Measurements from ENCODE around the gene HERC3. TPM values are rescaled to one million over a fixed set of nuclear protein-coding genes. Genes with fewer than 3 reads are reported as not detected.
A peak's percentile ranks its signal among the peaks of the same experiment; 100 is the strongest.

Gene HERC3
- total and polyA plus RNA-seq, 2 donors from 2014 or later = 6.3 to 58.4 TPM

GRCh38 chr4:88661739-88662138 is 69.5 kb downstream of the HERC3 start:
- intact Hi-C loops (cut with DNase I) = loop anchor here (10.0 kb wide), 1 partner anchor 127 kb away; no protein-coding TSS in a partner anchor
- no peaks in the 10 kb centered on the region for H3K27me3 ChIP-seq (ENCODE audit: control insufficient read depth, insufficient read depth, low read length)
- H3K4me1 ChIP-seq (ENCODE audit: control insufficient read depth in 2 of 3, insufficient read depth in 2 of 3, low read depth in 1 of 3, low read length in 3 of 3) = peaks cover 0 to 28% (median 7%) of the 10 kb centered on the region in 3 donors
- H3K4me3 ChIP-seq (ENCODE audit: low read length in 3 of 3) = no peak overlapping the region
- no peak overlapping the region for H3K27ac ChIP-seq (ENCODE audit: low read depth in 2 of 2, low read length in 2 of 2)
- DNase-seq (no peak), FAIRE-seq (no peak)
- peaks cover 0 to 6% (median 3%) of the 10 kb centered on the region in 3 donors for H3K36me3 ChIP-seq (ENCODE audit: control insufficient read depth in 2 of 3, insufficient read depth in 3 of 3, low read length in 3 of 3)
- no peaks in the 10 kb centered on the region for H3K9me3 ChIP-seq (ENCODE audit: control insufficient read depth in 2 of 3, insufficient read depth in 1 of 3, low read length in 3 of 3)
- no peak for TF ChIP-seq CTCF (IDR thresholded peaks at IDR 0.05; ENCODE audit: borderline replicate concordance, extremely low read depth, insufficient read depth)
- H3K9ac ChIP-seq (ENCODE audit: low read length in 3 of 3) = no peak overlapping the region

- Histone ChIP-seq H3K4me1 (ENCODE audit: control insufficient read depth in 2 of 3, insufficient read depth in 2 of 3, low read depth in 1 of 3, low read length in 3 of 3) (no peaks in the 10 kb centered on the region), H3K9ac (ENCODE audit: low read length in 3 of 3) (no peak overlapping the region), H3K27ac (ENCODE audit: low read depth in 2 of 2, low read length in 2 of 2) (no peak overlapping the region), H3K27me3 (ENCODE audit: control insufficient read depth, insufficient read depth, low read length) (no peaks in the 10 kb centered on the region), H3K4me3 (ENCODE audit: low read length in 3 of 3) (no peak overlapping the region), H3K36me3 (ENCODE audit: control insufficient read depth in 2 of 3, insufficient read depth in 3 of 3, low read length in 3 of 3) (peaks cover 0 to 16% (median 4%) of the 10 kb centered on the region in 3 donors), H3K9me3 (ENCODE audit: control insufficient read depth in 2 of 3, insufficient read depth in 1 of 3, low read length in 3 of 3) (no peaks in the 10 kb centered on the region)
- FAIRE-seq = no peak
- DNase-seq = peak in 4 of 5 donors; percentile 35 to 65 (median 48)
- intact Hi-C loops (cut with DNase I) = no loop called here
- TF ChIP-seq CTCF (IDR thresholded peaks at IDR 0.05; ENCODE audit: borderline replicate concordance, extremely low read depth, insufficient read depth) = peak; percentile 38
These were observed 80.7 kb downstream of the HERC3 start for GRCh38 chr4:88672987-88673386.

GRCh38 chr4:88673886-88674285 is 81.6 kb downstream of the HERC3 start:
- no peak for DNase-seq
- no peak for TF ChIP-seq CTCF (IDR thresholded peaks at IDR 0.05; ENCODE audit: borderline replicate concordance, extremely low read depth, insufficient read depth)
- FAIRE-seq = no peak
- intact Hi-C loops (cut with DNase I) = no loop called here
- H3K9me3 ChIP-seq (ENCODE audit: control insufficient read depth in 2 of 3, insufficient read depth in 1 of 3, low read length in 3 of 3) = no peaks in the 10 kb centered on the region
- no peak overlapping the region for H3K27ac ChIP-seq (ENCODE audit: low read depth in 2 of 2, low read length in 2 of 2)
- no peaks in the 10 kb centered on the region for H3K4me1 ChIP-seq (ENCODE audit: control insufficient read depth in 2 of 3, insufficient read depth in 2 of 3, low read depth in 1 of 3, low read length in 3 of 3)
- peaks cover 0 to 25% (median 5%) of the 10 kb centered on the region in 3 donors for H3K36me3 ChIP-seq (ENCODE audit: control insufficient read depth in 2 of 3, insufficient read depth in 3 of 3, low read length in 3 of 3)
- H3K27me3 ChIP-seq (ENCODE audit: control insufficient read depth, insufficient read depth, low read length) = no peaks in the 10 kb centered on the region
- H3K9ac ChIP-seq (ENCODE audit: low read length in 3 of 3) = no peak overlapping the region
- H3K4me3 ChIP-seq (ENCODE audit: low read length in 3 of 3) = no peak overlapping the region

- H3K4me3 ChIP-seq (ENCODE audit: low read length in 3 of 3) = no peak overlapping the region
- no peak overlapping the region for H3K9ac ChIP-seq (ENCODE audit: low read length in 3 of 3)
- DNase-seq = no peak
- no peaks in the 10 kb centered on the region for H3K9me3 ChIP-seq (ENCODE audit: control insufficient read depth in 2 of 3, insufficient read depth in 1 of 3, low read length in 3 of 3)
- intact Hi-C loops (cut with DNase I) = no loop called here
- no peaks in the 10 kb centered on the region for H3K4me1 ChIP-seq (ENCODE audit: control insufficient read depth in 2 of 3, insufficient read depth in 2 of 3, low read depth in 1 of 3, low read length in 3 of 3)
- peaks cover 2 to 28% (median 5%) of the 10 kb centered on the region in 3 donors for H3K36me3 ChIP-seq (ENCODE audit: control insufficient read depth in 2 of 3, insufficient read depth in 3 of 3, low read length in 3 of 3)
- no peak for TF ChIP-seq CTCF (IDR thresholded peaks at IDR 0.05; ENCODE audit: borderline replicate concordance, extremely low read depth, insufficient read depth)
- no peaks in the 10 kb centered on the region for H3K27me3 ChIP-seq (ENCODE audit: control insufficient read depth, insufficient read depth, low read length)
- no peak for FAIRE-seq
- H3K27ac ChIP-seq (ENCODE audit: low read depth in 2 of 2, low read length in 2 of 2) = no peak overlapping the region
These were observed 82.3 kb downstream of the HERC3 start for GRCh38 chr4:88674565-88674964.

All from kidney (tissue), 14 donors.